ENCODE results near the gene B3GAT1.
"Not testable (repeated sequence)": the region's sequence is repeated elsewhere in the genome, so short reads cannot be mapped to it uniquely, and the experiment has no call there.

B3GAT1 gene

GRCh38 chr11:134349802-134350355, 62.2 kb downstream of the B3GAT1 start:
- DNase-seq (ENCODE audit: low spot score) = no peak
- TF ChIP-seq, protein P1, sequence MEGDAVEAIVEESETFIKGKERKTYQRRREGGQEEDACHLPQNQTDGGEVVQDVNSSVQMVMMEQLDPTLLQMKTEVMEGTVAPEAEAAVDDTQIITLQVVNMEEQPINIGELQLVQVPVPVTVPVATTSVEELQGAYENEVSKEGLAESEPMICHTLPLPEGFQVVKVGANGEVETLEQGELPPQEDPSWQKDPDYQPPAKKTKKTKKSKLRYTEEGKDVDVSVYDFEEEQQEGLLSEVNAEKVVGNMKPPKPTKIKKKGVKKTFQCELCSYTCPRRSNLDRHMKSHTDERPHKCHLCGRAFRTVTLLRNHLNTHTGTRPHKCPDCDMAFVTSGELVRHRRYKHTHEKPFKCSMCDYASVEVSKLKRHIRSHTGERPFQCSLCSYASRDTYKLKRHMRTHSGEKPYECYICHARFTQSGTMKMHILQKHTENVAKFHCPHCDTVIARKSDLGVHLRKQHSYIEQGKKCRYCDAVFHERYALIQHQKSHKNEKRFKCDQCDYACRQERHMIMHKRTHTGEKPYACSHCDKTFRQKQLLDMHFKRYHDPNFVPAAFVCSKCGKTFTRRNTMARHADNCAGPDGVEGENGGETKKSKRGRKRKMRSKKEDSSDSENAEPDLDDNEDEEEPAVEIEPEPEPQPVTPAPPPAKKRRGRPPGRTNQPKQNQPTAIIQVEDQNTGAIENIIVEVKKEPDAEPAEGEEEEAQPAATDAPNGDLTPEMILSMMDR (IDR thresholded peaks at IDR 0.05; ENCODE audit: extremely low read depth, missing control alignments) = no peak

GRCh38 chr11:134349109-134349801, 62.8 kb downstream of the B3GAT1 start:
- DNase-seq (ENCODE audit: low spot score) = no peak
- TF ChIP-seq, protein P1 (IDR thresholded peaks at IDR 0.05; ENCODE audit: extremely low read depth, missing control alignments) = no peak

DNA sequence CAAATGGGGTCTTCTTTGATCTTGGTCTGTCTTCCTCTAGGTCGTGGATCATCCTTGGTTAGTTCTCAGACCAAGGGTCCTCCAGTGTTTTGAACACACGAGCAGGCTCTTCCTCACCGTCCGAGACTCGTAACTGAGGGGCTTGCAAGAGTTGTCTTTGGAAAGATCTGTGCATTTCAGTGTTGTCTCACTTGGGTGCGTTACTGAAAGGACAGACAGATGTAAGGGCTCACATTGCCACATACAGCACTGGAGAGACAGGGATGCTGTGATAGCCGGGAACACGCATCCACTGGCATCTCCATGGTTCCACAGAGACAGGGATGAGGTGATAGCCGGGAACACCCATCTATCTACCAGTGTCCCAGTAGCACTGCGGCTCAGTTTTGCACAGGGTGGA, 64.6 kb downstream of the B3GAT1 start:
- TF ChIP-seq, protein P1 (IDR thresholded peaks at IDR 0.05; ENCODE audit: extremely low read depth, missing control alignments) = no peak
- no peak for DNase-seq (ENCODE audit: low spot score)

DNA sequence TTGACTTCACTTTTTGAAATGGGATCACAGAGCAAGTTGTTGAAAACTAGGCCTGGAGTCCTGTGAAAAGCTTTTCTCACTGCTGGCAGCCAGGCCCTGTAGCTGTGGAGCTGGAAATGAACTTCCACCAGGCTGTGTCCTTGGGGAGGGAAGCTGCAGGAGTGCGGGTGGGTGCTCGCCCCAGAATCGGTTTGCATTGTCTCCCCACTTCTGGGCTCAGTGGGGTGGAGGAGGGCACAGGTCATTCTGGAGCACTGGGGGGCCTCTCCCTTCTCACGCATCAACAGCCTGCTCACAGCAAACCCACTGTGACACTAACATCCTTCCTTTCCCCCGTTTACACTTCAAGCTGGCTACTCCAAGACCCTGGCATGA, 65.1 kb downstream of the B3GAT1 start:
- TF ChIP-seq, protein P1 (IDR thresholded peaks at IDR 0.05; ENCODE audit: extremely low read depth, missing control alignments) = no peak
- no peak for DNase-seq (ENCODE audit: low spot score)

DNA sequence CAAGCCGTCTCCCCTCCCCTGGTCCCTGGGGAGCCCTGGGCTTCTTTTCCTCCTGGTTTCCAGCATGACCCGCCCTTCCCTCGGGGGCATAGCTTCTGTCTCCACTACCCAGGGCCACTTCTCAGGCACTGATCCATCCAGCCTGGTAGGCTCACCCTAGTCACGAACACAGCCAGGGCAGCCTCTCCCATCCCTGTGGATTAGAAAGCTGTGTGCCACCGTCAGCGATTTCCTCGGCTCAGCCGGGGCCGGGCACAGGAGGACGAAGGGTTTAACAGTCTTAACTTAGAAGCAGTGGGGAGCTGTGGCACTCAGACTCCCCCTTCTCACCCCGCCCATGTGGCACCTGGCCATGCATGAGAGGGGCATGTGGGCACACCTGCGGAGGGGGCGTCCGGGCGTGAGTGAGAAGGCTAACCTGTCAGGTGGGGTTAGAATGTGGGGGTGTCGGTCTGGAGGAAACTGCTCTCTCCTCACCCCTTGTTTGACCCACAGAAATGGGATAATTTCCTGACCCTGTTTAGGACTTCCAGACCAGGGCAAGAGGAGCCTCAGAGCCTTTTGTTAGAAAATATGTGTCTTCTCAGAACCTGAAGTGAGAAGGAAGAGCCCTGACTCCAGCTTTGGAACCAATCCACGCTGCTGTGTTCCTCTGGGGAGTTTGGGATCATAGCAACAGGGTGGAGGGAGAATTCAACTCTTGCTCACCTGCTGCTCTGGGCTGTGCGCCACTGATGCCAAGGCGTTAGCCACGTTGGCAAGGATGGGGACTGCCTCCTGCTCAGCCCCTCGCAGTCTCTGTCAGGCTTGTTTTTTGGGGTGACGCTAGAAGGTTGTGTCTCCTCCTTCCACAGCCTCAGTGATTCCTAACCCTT, 65.7 kb downstream of the B3GAT1 start:
- TF ChIP-seq, protein P1 (IDR thresholded peaks at IDR 0.05; ENCODE audit: extremely low read depth, missing control alignments) = no peak
- no peak for DNase-seq (ENCODE audit: low spot score)

DNA sequence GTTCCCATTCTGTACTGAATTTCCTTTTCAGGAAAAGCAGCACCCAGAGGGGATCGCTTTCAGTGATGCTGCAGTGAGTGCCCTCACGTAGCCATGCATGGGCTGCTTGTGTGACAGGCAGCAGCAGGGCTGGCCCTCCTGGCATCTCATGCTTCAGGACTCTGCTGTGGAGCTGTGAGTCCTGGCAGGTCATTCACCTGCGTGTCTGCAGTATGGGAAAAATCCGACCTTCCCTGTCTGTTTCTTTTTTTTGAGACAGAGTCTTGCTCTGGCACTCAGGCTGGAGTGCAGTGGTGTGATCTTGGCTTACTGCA, 66.8 kb downstream of the B3GAT1 start:
- TF ChIP-seq, protein P1 (IDR thresholded peaks at IDR 0.05; ENCODE audit: extremely low read depth, missing control alignments) = no peak

GRCh38 chr11:134344497-134345236, 67.4 kb downstream of the B3GAT1 start:
- DNase-seq (ENCODE audit: low spot score) = not testable (repeated sequence)

More for the DNA sequence above, 66.8 kb downstream of the B3GAT1 start:
- no peak for DNase-seq (ENCODE audit: low spot score)
